Suppressor macrophage treated with lipopolysaccharide for 1 hour (primary cell): ENCODE measurements around the gene NQO2.
"Not testable (repeated sequence)": the region's sequence is repeated elsewhere in the genome, so short reads cannot be mapped to it uniquely, and the experiment has no call there.

Experiments
- DNase-seq, 3 donors: peaks; one replicate each; pipeline ENCODE4 v3.0.0-alpha.2; 2020 to 2022

The NQO2 gene

GRCh38 chr6:3041606-3042005, 41.9 kb downstream of the NQO2 start:
- no peak for DNase-seq

GRCh38 chr6:3045369-3045768, 45.7 kb downstream of the NQO2 start:
- DNase-seq = no peak

DNA sequence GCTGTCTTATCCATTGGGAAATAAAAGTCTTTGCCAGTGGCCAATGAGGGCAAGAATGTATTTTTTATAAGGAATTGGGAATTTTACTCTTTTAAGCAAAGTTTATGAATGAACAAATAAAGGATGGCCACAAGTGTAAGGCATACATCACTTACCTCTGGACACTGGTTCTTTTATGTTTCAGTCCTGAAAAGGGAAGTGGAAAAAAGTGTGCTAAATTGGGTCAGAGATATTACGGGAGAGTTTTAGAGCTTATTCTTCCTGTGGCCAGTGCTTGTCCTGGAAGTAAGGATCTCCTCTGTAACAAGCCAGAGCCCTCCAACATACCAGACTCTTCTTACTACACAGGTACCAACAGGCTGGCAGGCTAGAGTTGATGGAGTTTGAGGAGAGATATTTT, 46.1 kb downstream of the NQO2 start:
- no peak for DNase-seq

- DNase-seq = peak; percentile 72 to 84 (median 78)
These were observed 46.6 kb downstream of the NQO2 start for GRCh38 chr6:3046295-3046694.

GRCh38 chr6:3048009-3048408, 48.3 kb downstream of the NQO2 start:
- not testable (repeated sequence) for DNase-seq

- peak in 2 of 3 donors; percentile 45 to 50 for DNase-seq
These were observed 53.0 kb downstream of the NQO2 start for GRCh38 chr6:3052481-3053230.

DNA sequence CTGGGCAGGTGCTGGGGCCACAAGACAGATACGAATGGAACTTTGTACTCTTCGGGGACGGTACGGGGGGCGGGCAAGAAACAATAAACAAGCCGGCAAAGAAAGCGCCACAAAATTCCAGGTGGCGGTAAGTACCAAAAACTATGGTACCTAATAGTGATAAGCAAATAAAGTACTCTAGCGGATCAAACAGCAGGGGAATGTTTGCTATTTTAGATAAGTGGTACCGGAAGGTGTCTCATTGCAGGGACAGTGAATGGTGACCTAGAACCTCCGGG, 53.5 kb downstream of the NQO2 start:
- no peak for DNase-seq

DNA sequence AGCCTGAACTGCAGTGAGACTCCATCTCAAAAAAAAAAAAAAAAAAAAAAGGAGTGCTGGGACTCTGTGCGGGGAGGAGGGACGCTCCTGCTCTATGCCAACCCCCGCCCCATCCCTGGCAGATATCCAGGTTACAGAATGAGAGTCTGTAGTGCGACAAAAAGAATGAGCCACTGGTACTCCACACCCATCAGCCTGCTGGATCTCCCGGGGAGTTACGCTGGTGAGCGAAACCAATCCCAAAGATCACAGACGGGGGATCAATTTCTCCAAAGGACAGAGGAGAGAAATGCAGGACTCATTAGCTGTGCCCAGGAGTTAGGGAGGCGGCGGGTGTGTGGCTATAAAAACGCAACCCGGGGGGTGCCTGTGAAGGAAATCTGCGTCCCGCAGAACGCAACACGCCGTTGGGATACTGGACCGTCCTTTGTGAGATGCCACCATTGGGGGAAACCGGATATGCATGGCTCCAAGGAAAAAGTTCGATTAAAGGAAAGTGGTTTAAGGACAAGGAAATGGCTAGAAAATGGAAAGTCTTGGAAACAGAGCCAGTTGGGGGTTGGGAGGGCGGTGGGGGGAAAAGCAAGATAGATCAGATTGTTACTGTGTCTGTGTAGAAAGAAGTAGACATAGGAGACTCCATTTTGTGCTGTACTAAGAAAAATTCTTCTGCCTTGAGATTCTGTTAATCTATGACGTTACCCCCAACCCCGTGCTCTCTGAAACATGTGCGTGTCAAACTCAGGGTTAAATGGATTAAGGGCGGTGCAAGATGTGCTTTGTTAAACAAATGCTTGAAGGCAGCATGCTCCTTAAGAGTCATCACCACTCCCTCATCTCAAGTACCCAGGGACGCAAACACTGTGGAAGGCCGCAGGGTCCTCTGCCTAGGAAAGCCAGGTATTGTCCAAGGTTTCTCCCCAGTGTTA, 54.8 kb downstream of the NQO2 start:
- DNase-seq = not testable (repeated sequence)

DNA sequence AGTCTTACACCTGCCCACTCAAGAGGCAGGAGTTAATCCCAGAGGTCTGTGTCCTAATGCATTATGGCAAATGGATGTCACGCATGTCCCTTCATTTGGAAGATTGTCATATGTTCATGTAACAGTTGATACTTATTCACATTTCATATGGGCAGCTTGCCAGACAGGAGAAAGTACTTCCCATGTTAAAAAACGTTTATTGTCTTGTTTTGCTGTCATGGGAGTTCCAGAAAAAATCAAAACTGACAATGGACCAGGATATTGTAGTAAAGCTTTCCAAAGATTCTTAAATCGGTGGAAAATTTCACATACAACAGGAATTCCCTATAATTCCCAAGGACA, 55.4 kb downstream of the NQO2 start:
- not testable (repeated sequence) for DNase-seq

GRCh38 chr6:3057063-3057770, 57.5 kb downstream of the NQO2 start:
- DNase-seq = no peak

DNA sequence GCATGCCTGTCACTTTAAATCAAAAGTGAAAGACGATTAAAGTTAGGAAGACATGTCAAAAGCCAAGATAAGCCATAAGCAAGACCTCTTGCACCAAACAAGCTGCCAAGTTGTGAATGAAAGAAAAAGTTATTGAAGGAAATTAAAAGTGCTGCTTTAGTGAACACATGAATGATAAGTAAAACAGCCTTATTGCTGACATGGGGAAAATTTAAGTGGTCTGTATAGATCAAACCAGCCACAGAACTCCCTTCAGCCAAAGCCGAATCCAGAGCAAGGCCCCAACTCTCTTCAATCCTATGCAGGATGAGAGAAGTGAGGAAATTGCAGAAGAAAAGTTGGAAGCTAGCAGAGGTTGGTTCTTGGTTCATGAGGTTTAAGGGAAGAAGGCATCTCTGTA, 59.3 kb downstream of the NQO2 start:
- DNase-seq = no peak

GRCh38 chr6:3060092-3060491, 60.4 kb downstream of the NQO2 start:
- not testable (repeated sequence) for DNase-seq

GRCh38 chr6:3061501-3061941, 61.8 kb downstream of the NQO2 start:
- DNase-seq = no peak

GRCh38 chr6:3063340-3063732, 63.6 kb downstream of the NQO2 start:
- peak in 2 of 3 donors; percentile 32 to 48 for DNase-seq

DNA sequence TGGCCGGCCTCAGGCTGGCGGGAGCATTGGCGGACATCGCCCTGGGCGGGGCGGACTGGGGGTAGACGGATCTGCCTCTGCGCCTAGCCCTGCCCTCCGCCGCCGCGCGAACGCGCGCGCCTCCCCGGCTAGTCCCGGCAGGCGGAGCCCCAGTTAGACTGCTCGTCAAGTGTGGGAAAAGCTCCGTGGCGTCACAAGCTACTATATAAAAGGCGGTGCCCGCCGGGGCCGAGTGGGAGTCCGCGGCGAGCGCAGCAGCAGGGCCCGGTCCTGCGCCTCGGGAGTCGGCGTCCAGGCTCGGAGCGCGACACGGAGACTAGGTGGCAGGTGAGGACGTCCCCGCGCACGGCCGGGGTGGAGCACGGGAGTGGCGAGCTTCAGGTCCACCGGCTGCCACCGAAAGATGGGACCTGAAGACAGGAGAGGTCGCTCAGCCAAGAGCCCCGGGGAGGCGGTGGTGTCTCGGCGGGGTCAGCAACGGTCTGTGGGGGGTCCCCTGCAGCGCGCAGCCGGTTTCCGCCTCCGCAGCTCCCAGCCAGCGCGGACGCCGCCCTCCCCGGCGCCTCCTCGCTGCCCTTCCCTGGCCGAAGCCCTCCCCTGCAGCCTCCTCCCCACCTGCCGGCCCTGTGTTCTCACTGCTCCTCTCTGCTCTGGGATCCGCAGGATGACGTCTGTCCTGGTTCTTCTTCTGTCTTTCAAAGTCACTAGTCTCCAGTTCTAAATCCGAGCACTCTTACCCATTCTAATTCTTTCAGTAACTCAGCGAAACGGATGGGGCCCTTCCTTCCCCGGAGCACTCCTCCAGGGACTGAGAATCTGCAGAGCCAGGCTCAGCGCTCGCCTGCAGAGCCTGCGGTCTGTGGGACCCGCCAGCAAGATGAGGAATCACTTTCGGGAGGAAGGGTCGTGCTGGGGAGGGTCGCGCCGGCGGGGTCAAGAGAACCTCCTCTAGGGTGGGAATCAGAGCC, 64.3 kb downstream of the NQO2 start:
- DNase-seq = peak; percentile 99

DNA sequence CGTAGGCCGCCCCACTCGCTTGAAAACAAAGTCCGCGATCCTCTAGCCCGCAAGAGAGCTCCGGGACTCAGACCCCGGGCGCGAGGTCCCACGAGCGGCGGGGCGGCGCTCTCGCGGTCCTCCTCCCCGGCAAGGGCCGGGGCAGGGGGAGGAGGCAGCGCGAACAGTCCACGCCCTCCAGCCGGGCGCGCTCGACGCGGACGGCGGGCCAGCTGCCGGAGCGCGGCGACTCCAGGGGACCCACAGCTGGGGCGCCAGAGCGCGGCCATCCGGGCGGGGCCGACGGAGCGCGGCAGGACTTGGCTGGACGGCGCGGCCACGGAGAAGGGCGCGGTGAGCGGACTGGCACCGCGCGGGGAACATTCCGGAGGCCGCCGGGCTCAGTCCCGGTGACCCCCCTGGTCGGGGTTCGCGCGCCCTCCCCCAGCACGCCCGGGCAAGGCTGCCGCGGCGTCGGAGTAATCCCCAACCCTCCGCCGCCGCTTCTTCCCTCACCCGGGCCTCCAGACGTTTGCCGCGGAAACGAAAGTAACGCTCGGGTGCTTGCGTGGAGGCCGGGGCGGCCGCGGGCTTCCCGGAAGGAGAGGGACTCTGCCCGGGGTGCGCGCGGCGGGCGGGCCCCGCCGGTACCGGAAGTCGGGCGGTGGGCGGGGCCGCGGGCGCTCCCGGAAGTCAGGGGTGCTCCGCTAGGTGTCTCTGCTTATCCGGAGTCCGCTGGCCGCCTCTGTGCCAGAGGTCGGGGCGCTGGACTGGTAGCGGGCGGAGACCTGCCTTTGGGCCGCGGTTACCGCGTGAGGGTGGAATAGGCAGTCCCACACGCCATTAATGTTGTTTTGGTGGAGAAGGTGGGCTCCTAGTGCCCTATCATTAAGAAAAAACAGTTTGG, 68.9 kb downstream of the NQO2 start, which contains the start of gene RIPK1:
Gene RIPK1 (plus strand): TSS at position 166 of the 886 bp plus-strand sequence. CDS start 8,330 bp downstream, outside the sequence.
- peak; percentile 97 to 98 (median 98) for DNase-seq
